Measurements from ENCODE around the gene RAB8A. TPM values are rescaled to one million over a fixed set of nuclear protein-coding genes. Genes with fewer than 3 reads are reported as not detected.

Gene RAB8A
- total RNA-seq, 6 experiments from 2014 or later: 93.5 to 103 (median 100) TPM

- Mint-ChIP-seq H3K27me3 (ENCODE audit: insufficient read depth) (peaks cover 34% of the 10 kb centered on the region), H3K9me3 (no peaks in the 10 kb centered on the region), H3K4me1 (ENCODE audit: low read depth) (peaks cover 22% of the 10 kb centered on the region), H3K4me3 (no peak overlapping the region), H3K27ac (0 out of 2 replicates have a peak overlapping the region, but pooled peaks have one; percentile 6), H3K36me3 (ENCODE audit: low read depth) (peaks cover 60% of the 10 kb centered on the region)
- no peak for DNase-seq
- no peak for TF ChIP-seq CTCF (IDR thresholded peaks at IDR 0.05)
Observed at GRCh38 chr19:16100524-16100923, 11.2 kb upstream of the RAB8A start.

GRCh38 chr19:16104722-16105121 lies 7.0 kb upstream of the RAB8A start:
- no peak for DNase-seq
- Mint-ChIP-seq H3K27ac (peak overlapping the region; percentile 64), H3K4me1 (ENCODE audit: low read depth) (peaks cover 7% of the 10 kb centered on the region), H3K4me3 (no peak overlapping the region), H3K27me3 (ENCODE audit: insufficient read depth) (peaks cover 22% of the 10 kb centered on the region), H3K9me3 (no peaks in the 10 kb centered on the region), H3K36me3 (ENCODE audit: low read depth) (peaks cover 29% of the 10 kb centered on the region)
- no peak for TF ChIP-seq CTCF (IDR thresholded peaks at IDR 0.05)

GRCh38 chr19:16106121-16106520 lies 5.6 kb upstream of the RAB8A start:
- peak overlapping the region; percentile 70 for H3K27ac Mint-ChIP-seq
- peaks cover 8% of the 10 kb centered on the region for H3K4me1 Mint-ChIP-seq (ENCODE audit: low read depth)
- no peaks in the 10 kb centered on the region for H3K9me3 Mint-ChIP-seq
- peaks cover 23% of the 10 kb centered on the region for H3K36me3 Mint-ChIP-seq (ENCODE audit: low read depth)
- H3K4me3 Mint-ChIP-seq: no peak overlapping the region; the same call in 1 of the 2 replicates
- DNase-seq: peak; percentile 42
- H3K27me3 Mint-ChIP-seq (ENCODE audit: insufficient read depth): peaks cover 22% of the 10 kb centered on the region
- no peak for TF ChIP-seq CTCF (IDR thresholded peaks at IDR 0.05)

GRCh38 chr19:16111909-16112752 lies 442 bp downstream of the RAB8A start:
- Mint-ChIP-seq H3K27ac (peak overlapping the region; percentile 90), H3K27me3 (ENCODE audit: insufficient read depth) (peaks cover 1% of the 10 kb centered on the region; the same call in 1 of the 2 replicates), H3K36me3 (ENCODE audit: low read depth) (no peaks in the 10 kb centered on the region), H3K4me3 (peak overlapping the region; percentile 96), H3K9me3 (no peaks in the 10 kb centered on the region), H3K4me1 (ENCODE audit: low read depth) (peaks cover 31% of the 10 kb centered on the region)
- DNase-seq: no peak
- no peak for TF ChIP-seq CTCF (IDR thresholded peaks at IDR 0.05)

- TF ChIP-seq CTCF (IDR thresholded peaks at IDR 0.05): no peak
- Mint-ChIP-seq H3K9me3 (no peaks in the 10 kb centered on the region), H3K4me3 (peak overlapping the region; percentile 96), H3K27me3 (ENCODE audit: insufficient read depth) (peaks cover 1% of the 10 kb centered on the region; the same call in 1 of the 2 replicates), H3K27ac (peak overlapping the region; percentile 90), H3K4me1 (ENCODE audit: low read depth) (peaks cover 31% of the 10 kb centered on the region), H3K36me3 (ENCODE audit: low read depth) (no peaks in the 10 kb centered on the region)
- DNase-seq: no peak
Observed at GRCh38 chr19:16112778-16113177, 1.1 kb downstream of the RAB8A start.
